Measurements from ENCODE around the gene MYH9. TPM values are rescaled to one million over a fixed set of nuclear protein-coding genes. Genes with fewer than 3 reads are reported as not detected.

The MYH9 gene
- total RNA-seq, 1 experiment from 2014 or later = 323 TPM

- TF ChIP-seq EZH2 (IDR thresholded peaks at IDR 0.05; ENCODE audit: borderline replicate concordance, low read depth, low read length, poor library complexity, severe bottlenecking) = no peak
- TF ChIP-seq, protein P1, sequence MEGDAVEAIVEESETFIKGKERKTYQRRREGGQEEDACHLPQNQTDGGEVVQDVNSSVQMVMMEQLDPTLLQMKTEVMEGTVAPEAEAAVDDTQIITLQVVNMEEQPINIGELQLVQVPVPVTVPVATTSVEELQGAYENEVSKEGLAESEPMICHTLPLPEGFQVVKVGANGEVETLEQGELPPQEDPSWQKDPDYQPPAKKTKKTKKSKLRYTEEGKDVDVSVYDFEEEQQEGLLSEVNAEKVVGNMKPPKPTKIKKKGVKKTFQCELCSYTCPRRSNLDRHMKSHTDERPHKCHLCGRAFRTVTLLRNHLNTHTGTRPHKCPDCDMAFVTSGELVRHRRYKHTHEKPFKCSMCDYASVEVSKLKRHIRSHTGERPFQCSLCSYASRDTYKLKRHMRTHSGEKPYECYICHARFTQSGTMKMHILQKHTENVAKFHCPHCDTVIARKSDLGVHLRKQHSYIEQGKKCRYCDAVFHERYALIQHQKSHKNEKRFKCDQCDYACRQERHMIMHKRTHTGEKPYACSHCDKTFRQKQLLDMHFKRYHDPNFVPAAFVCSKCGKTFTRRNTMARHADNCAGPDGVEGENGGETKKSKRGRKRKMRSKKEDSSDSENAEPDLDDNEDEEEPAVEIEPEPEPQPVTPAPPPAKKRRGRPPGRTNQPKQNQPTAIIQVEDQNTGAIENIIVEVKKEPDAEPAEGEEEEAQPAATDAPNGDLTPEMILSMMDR (conservative IDR thresholded peaks at IDR 0.05; ENCODE audit: low read depth, low read length) = no peak
- ChIA-PET CTCF (no interaction called here), POLR2A (ENCODE audit: low non-redundant PET) (no interaction called here)
- Histone ChIP-seq H3K27me3 (replicated peaks; ENCODE audit: insufficient read depth, low read depth, low read length, poor library complexity) (no peaks in the 10 kb centered on the region), H3K27ac (ENCODE audit: low read depth, low read length, poor library complexity, severe bottlenecking) (no peak overlapping the region), H3K36me3 (ENCODE audit: insufficient read depth, low read length, poor library complexity, severe bottlenecking) (no peaks in the 10 kb centered on the region), H3K9me3 (ENCODE audit: low read depth, low read length, poor library complexity, severe bottlenecking) (no peaks in the 10 kb centered on the region), H3K4me1 (ENCODE audit: insufficient read depth, low read length, poor library complexity, severe bottlenecking) (peaks cover 37% of the 10 kb centered on the region), H3K4me3 (ENCODE audit: low read depth, low read length, poor library complexity, severe bottlenecking) (no peak overlapping the region)
- DNase-seq (ENCODE audit: low spot score) = no peak
- BruUV-seq (replicated peaks) = no TSS peak
- intact Hi-C loops (cut with micrococcal nuclease; ENCODE audit: unreplicated experiment) = loop anchor here (5.0 kb wide), 1 partner anchor 37 kb away; no protein-coding TSS in a partner anchor
Measured at GRCh38 chr22:36374603-36375024, 13.2 kb downstream of the MYH9 start.

DNA sequence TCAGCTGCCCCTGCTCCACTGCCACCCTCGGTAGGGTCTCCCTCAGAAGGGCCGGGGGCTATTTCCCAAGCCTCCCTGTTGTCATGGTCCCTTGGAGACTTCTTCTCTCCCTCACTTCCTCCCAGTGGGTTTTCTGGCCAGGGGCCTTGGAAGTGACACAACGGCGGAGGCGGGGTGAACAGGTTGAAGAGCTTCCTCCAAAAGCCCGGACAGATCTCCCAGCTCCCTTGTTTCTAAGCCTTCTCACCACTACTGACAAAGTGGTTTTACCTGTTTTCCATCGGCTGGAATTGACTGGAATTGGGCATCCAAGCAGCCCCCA is 14.5 kb downstream of the MYH9 start:
- ChIA-PET CTCF (no interaction called here), POLR2A (ENCODE audit: low non-redundant PET) (no interaction called here)
- Histone ChIP-seq H3K27ac (ENCODE audit: low read depth, low read length, poor library complexity, severe bottlenecking) (peak overlapping the region; percentile 72), H3K9me3 (ENCODE audit: low read depth, low read length, poor library complexity, severe bottlenecking) (no peaks in the 10 kb centered on the region), H3K4me3 (ENCODE audit: low read depth, low read length, poor library complexity, severe bottlenecking) (no peak overlapping the region), H3K4me1 (ENCODE audit: insufficient read depth, low read length, poor library complexity, severe bottlenecking) (peaks cover 44% of the 10 kb centered on the region), H3K36me3 (ENCODE audit: insufficient read depth, low read length, poor library complexity, severe bottlenecking) (no peaks in the 10 kb centered on the region), H3K27me3 (replicated peaks; ENCODE audit: insufficient read depth, low read depth, low read length, poor library complexity) (no peaks in the 10 kb centered on the region)
- intact Hi-C loops (cut with micrococcal nuclease; ENCODE audit: unreplicated experiment) = loop anchor here (5.0 kb wide), 1 partner anchor 36 kb away; no protein-coding TSS in a partner anchor
- no peak for TF ChIP-seq EZH2 (IDR thresholded peaks at IDR 0.05; ENCODE audit: borderline replicate concordance, low read depth, low read length, poor library complexity, severe bottlenecking)
- TF ChIP-seq, protein P1 (conservative IDR thresholded peaks at IDR 0.05; ENCODE audit: low read depth, low read length) = no peak
- no TSS peak for BruUV-seq (replicated peaks)
- no peak for DNase-seq (ENCODE audit: low spot score)

- TF ChIP-seq EZH2 (IDR thresholded peaks at IDR 0.05; ENCODE audit: borderline replicate concordance, low read depth, low read length, poor library complexity, severe bottlenecking) = no peak
- TF ChIP-seq, protein P1 (conservative IDR thresholded peaks at IDR 0.05; ENCODE audit: low read depth, low read length) = no peak
- CTCF ChIA-PET = no interaction called here
- Histone ChIP-seq H3K9me3 (ENCODE audit: low read depth, low read length, poor library complexity, severe bottlenecking) (no peaks in the 10 kb centered on the region), H3K36me3 (ENCODE audit: insufficient read depth, low read length, poor library complexity, severe bottlenecking) (no peaks in the 10 kb centered on the region), H3K4me1 (ENCODE audit: insufficient read depth, low read length, poor library complexity, severe bottlenecking) (peaks cover 57% of the 10 kb centered on the region), H3K27me3 (replicated peaks; ENCODE audit: insufficient read depth, low read depth, low read length, poor library complexity) (no peaks in the 10 kb centered on the region), H3K4me3 (ENCODE audit: low read depth, low read length, poor library complexity, severe bottlenecking) (no peak overlapping the region), H3K27ac (ENCODE audit: low read depth, low read length, poor library complexity, severe bottlenecking) (peak overlapping the region; percentile 87)
- POLR2A ChIA-PET (ENCODE audit: low non-redundant PET) = interaction anchor here (0.6 kb wide), 1 partner anchor 308 kb away, joined by 13 read pairs; no protein-coding TSS in a partner anchor
- BruUV-seq (replicated peaks) = no TSS peak
- intact Hi-C loops (cut with micrococcal nuclease; ENCODE audit: unreplicated experiment) = loop anchor here (5.0 kb wide), 1 partner anchor 35 kb away; no protein-coding TSS in a partner anchor
- no peak for DNase-seq (ENCODE audit: low spot score)
Measured at GRCh38 chr22:36371920-36372319, 15.8 kb downstream of the MYH9 start.

Measured in A673 (cell line).